ENCODE data around the gene SLC16A4.
"Not testable (repeated sequence)": the region's sequence is repeated elsewhere in the genome, so short reads cannot be mapped to it uniquely, and the experiment has no call there.

SLC16A4 gene

GRCh38 chr1:110408488-110408887, 17.7 kb upstream of the SLC16A4 start:
- DNase-seq (ENCODE audit: low read depth): no peak

DNA sequence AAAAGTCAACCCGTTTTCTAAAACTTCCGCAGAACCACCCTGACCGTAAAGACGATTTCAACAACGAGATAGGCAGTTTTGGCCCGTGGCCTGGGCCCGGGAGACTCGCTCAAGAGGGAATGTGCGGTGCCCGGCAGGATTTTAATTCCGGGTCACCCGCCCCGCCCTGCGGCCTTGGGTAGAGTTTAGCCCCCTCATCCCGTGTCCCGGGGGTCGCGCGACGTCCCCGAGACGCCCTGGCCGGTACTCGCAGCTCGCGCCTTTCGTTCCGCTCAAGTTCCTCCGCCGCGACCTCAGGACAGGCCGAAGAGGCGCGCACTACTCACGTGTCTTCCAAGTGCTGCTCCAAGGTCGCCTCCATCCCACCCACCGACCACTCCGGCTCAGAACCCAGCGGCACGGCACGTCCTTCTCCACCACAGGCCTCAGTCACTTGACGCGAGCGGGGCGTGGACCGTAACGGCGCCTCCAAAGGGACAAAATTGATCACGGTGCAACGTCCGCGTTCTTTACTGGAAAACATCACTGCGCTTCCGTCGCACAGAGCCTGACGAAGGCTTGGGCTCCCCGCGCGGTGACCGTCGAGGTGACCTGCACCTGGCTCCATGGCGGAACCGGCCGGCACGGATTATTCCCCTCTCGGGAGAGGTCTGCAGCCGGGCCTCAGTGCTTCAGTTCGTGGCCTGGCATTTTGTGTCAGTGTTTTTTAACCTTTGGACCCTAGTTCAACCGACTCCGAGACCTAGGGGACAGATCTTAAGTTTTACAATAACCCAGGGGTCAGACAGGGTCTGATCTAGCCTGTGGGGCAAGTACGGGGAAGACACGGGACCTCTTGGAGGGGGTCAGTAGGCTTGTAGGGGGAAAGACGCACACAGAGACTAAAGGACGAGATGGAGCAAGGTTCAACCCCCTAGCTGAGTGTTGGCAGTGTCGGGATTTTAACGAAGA, 16.7 kb upstream of the SLC16A4 start, which contains the start of gene LAMTOR5:
LAMTOR5 (minus strand) TSS at position 435 of the 951 bp plus-strand sequence; CDS start at position 361, 74 bp downstream.
- peak; percentile 84 for DNase-seq (ENCODE audit: low read depth)

GRCh38 chr1:110406407-110406806, 15.6 kb upstream of the SLC16A4 start:
- DNase-seq (ENCODE audit: low read depth): not testable (repeated sequence)

DNA sequence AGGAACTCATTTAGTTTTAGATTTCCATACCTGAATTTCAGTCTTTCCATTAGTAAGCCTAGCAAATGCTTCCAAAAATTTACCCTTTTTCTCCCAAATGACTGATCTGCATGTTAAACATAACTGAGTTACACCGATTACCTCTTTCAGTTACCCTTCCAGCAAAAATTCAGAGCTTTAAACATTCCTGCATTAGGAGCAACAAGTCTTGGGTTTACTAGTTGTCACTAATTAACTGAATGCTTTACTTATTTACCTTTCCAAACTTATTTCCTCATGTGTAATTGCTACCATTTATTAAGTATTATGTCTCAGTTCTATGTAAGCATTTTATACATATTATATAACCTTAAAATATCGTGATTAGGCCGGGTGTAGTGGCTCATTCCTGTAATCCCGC, 13.6 kb upstream of the SLC16A4 start:
- DNase-seq (ENCODE audit: low read depth): no peak

- DNase-seq (ENCODE audit: low read depth): no peak
Observed at GRCh38 chr1:110403805-110404204, 13.0 kb upstream of the SLC16A4 start.

DNA sequence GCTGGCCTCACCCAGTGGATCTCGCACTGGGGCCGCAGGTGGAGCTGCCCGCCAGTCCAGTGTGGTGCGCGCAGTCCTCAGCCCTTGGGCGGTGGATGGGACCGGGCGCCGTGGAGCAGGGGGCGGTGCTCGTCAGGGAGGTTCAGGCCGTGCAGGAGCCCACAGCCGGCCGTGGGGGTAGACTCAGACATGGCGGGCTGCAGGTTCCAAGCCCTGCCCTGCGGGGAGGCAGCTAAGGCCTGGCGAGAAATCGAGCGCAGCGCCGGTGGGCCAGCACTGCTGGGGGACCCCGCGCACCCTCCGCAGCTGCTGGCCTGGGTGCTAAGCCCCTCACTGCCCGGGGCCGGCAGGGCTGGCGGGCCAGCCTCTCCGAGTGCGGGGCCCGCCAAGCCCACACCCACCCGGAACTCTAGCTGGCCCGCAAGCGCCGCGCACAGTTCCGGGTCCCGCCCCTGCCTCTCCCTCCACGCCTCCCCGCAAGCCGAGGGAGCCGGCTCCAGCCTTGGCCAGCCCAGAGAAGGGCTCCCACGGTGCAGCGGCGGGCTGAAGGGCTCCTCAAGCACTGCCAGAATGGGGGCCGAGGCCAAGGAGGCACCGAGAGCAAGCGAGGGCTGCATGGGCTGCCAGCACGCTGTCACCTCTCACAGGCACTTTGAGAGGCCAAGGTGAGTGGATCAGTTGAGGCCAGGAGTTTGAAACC, 5.6 kb upstream of the SLC16A4 start:
- DNase-seq (ENCODE audit: low read depth): not testable (repeated sequence)

DNA sequence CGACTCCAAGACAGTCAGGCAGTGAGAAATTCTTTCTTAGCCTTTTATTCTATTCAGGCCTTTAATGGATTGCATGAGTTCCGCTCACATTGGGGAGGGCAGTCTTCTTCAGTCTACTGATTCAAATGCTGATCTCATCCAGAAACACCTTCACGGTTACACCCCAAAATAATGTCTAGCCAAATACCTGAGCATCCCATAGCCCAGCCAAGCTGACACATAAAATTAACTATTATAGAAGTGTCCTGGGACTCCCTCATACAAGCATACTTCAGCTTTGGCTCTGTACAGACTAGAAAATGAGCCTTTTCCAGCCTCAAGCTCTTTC, 3.6 kb upstream of the SLC16A4 start:
- DNase-seq (ENCODE audit: low read depth): no peak

GRCh38 chr1:110393691-110394492, 3.1 kb upstream of the SLC16A4 start:
- DNase-seq (ENCODE audit: low read depth): peak; percentile 98

DNA sequence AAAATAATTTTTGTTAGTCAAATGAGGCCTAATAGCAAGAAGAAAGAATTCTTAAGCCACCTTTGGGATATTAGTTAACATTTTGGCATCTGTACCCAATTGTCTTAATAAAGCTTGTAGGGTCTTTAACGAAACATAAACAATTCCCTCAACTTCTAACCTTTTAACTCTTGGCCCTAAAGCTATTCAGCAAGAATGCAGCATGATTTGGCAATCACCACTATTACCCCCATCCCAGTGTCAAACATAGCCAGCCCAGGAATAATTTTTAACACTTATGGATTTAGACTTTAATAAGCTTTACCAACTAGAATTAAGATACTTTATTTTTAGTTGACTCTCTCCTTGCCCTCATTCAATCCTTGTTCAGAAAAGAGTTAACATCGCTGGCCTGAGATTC, 2.5 kb upstream of the SLC16A4 start:
- peak; percentile 57 for DNase-seq (ENCODE audit: low read depth)

- DNase-seq (ENCODE audit: low read depth): peak; percentile 83
Observed at GRCh38 chr1:110390096-110390495, 730 bp downstream of the SLC16A4 start.

- DNase-seq (ENCODE audit: low read depth): no peak
Observed at GRCh38 chr1:110387048-110387754, 3.6 kb downstream of the SLC16A4 start.

DNA sequence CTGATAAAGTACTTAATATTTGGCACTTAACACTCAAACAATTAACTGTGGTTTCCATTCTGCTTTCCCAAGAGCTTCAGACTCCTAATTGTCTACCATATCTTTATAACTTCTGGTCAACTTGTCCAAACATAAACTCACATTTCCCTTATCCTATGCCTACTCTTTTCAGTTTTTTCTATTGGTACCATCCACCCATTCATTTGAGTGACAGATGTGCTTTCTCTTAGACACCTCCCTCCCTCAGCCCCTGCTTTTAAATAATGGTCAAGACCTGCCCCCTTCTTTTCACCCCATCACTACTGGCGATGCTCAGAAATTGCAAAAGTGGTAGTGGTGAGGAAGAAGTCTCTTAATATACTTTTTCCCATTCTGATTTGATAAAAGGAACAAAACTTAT, 5.5 kb downstream of the SLC16A4 start:
- no peak for DNase-seq (ENCODE audit: low read depth)

DNA sequence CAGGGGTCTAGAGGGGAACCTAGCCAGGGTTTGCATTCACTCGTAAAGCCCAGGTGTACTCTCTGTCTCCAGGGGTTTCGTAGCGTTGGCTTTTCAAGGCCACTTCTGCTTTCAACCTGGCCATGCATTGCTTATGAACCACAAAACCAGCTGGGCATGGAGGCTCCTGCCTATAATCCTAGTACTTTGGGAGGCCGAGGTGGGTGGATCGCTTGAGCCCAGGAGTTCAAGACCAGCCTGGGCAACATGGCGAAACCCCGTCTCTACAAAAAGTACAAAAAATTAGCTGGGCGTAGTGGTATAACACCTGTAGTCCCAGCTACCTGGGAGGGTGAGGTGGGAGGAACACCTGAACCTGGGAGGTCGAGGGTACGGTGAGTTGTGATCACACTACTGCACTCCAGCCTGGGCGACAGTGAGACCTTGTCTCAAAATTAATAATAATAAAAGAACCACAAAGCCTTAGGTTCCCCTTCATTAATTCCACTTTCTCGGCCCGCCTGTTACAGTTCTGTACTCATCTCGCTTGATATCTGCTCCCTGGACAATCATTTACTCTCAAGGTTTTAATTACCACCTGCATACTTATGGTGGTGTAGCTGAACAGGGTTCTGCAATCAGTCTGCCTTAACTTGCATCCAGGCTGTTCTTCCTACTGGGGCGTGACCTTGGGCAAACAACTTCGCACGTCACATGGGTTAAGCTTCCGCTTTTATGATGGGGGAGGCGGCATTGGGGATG, 6.1 kb downstream of the SLC16A4 start:
- no peak for DNase-seq (ENCODE audit: low read depth)

- DNase-seq (ENCODE audit: low read depth): peak; percentile 51
Observed at GRCh38 chr1:110383251-110383990, 7.4 kb downstream of the SLC16A4 start.

GRCh38 chr1:110380672-110381283, 10.0 kb downstream of the SLC16A4 start:
- peak; percentile 70 for DNase-seq (ENCODE audit: low read depth)

DNA sequence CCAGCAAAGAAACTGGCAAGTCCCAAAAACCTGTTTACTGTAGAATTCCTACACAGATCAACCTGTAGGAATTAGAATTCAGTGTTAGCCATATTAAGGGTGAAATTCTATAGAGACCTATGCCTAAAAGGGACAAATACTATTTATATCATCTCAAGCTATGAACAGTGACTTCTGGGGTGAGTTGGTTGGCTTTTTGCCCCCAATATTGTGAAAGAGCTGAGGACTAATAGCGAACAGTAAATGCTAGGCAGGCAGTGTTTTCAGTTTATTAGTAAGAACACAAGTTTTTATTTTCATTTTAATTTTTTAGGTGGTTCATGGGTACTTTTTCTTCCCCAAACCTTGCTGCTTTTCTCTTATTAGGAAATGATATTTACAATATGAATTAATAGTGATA, 15.3 kb downstream of the SLC16A4 start:
- no peak for DNase-seq (ENCODE audit: low read depth)

- DNase-seq (ENCODE audit: low read depth): peak; percentile 79
Observed at GRCh38 chr1:110370827-110371226, 20.0 kb downstream of the SLC16A4 start.

- DNase-seq (ENCODE audit: low read depth): no peak
Observed at GRCh38 chr1:110364221-110364620, 26.6 kb downstream of the SLC16A4 start.

DNA sequence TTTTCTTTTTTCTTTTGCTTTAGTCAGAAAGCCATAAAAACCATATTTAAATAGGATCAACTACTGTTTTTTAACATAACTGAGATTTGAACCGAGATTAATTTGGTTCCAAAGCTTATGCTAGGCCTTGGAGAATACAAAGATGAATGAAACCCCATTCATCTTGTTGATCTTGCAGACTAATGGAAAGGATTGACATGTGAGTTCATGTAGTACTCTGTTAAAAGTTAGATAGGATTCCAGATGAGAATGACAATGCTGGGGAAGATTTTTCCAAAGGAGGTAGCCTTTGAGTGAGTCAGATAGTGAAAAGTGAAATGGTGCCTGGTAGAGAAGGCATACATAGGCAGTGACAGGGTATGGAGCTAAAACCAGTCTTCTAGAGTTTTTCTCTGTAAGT, 29.0 kb downstream of the SLC16A4 start:
- no peak for DNase-seq (ENCODE audit: low read depth)

GRCh38 chr1:110360431-110360830, 30.4 kb downstream of the SLC16A4 start:
- no peak for DNase-seq (ENCODE audit: low read depth)

All from amniotic epithelial cell (primary cell).